ENCODE results near the gene STX10.
"Not testable (repeated sequence)": the region's sequence is repeated elsewhere in the genome, so short reads cannot be mapped to it uniquely, and the experiment has no call there.

Gene STX10, protein sequence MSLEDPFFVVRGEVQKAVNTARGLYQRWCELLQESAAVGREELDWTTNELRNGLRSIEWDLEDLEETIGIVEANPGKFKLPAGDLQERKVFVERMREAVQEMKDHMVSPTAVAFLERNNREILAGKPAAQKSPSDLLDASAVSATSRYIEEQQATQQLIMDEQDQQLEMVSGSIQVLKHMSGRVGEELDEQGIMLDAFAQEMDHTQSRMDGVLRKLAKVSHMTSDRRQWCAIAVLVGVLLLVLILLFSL

DNA sequence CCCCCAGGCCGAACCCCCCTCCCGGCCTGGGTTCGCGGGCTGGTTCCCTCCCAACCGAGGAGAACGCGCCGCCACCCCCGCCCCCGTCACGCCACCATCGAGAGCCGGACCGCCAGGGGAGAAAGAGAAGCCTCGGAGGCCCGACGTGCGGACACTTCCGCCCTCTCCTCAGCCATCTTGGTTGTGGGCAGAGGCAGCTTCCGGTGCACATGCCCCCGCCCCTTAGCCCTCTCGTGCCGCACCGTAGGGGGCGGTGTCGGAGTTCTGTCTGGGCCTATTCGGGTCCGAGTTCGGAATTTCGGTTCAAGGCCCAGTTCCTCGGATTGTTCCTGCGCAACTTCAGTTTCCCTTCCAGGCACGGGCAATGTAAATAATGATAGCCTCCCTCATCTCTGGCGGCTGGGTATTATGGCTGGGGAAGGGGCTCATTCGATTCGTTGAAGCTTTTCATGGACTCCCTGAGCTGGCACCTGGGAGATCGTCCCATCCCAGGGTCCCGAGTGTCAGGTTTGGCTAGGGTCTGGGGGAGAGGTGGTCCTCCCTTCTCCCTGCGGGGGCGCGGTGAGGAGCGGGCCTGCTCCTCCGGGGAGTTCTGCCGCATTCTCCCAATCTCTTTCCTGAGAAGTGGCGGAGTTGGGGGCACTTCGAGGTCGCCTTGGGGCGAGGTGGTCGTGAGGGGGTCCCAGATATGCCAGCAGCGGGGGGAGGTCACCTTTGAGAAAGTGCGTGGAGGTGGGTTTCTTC is at the start of gene STX10, which contains the start of gene IER2:
TSS of gene STX10 (minus strand) at position 189 of the 744 bp plus-strand sequence. CDS start 202 bp downstream, outside the sequence.
TSS of gene IER2 (plus strand) at position 225 of the 744 bp plus-strand sequence. CDS start 2,776 bp downstream, outside the sequence.
- peak; percentile 89 for DNase-seq

GRCh38 chr19:13198634-13199033 is 48.5 kb upstream of the STX10 start:
- no peak for DNase-seq

GRCh38 chr19:13195678-13196077 is 45.5 kb upstream of the STX10 start:
- no peak for DNase-seq

GRCh38 chr19:13190781-13191540 is 40.8 kb upstream of the STX10 start:
- no peak for DNase-seq

- no peak for DNase-seq
Measured at GRCh38 chr19:13189600-13189999, 39.4 kb upstream of the STX10 start.

- DNase-seq: no peak
Measured at GRCh38 chr19:13187419-13187818, 37.2 kb upstream of the STX10 start.

DNA sequence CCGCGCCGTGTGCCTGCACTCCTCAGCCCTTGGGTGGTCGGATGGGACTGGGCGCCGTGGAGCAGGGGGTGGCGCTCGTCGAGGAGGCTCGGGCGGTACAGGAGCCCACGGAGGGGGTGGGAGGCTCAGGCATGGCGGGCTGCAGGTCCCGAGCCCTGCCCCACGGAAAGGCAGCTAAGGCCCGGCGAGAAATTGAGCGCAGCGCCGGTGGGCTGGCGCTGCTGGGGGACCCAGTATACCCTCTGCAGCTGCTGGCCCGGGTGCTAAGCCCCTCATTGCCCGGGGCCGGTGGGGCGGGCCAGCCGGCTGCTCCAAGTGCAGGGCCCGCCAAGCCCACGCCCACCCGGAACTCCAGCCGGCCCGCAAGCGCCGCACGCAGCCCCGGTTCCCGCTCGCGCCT is 36.5 kb upstream of the STX10 start:
- DNase-seq: not testable (repeated sequence)

DNA sequence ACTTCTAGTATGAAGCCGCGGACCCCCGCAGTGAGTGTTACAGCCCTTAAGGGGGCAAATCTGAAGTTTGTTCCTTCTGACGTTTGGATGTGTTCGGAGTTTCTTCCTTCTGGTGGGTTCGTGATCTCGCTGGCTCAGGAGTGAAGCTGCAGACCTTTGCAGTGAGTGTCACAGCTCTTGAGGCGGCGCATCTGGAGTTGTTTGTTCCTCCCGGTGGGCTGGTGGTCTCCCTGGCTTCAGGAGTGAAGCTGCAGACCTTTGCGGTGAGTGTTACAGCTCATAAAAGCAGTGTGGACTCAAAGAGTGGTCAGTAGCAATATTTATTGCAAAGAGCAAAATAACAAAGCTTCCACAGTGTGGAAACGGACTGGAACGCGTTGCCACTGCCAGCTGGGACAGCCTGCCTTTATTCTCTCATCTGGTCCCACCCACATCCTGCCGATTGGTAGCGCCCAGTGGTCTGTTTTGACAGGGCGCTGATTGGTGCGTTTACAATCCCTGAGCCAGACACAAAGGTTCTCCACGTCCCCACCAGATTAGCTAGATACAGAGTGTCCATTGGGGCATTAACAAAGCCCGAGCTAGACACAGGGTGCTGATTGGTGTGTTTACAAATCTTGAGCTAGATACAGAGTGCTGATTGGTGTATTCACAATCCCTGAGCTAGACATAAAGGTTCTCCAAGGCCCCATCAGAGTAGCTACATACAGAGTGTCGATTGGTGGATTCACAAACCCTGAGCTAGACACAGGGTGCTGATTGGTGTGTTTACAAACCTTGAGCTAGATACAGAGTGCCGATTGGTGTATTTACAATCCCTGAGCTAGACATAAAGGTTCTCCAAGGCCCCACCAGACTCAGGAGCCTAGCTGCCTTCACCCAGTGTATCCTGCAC is 35.8 kb upstream of the STX10 start:
- not testable (repeated sequence) for DNase-seq

DNA sequence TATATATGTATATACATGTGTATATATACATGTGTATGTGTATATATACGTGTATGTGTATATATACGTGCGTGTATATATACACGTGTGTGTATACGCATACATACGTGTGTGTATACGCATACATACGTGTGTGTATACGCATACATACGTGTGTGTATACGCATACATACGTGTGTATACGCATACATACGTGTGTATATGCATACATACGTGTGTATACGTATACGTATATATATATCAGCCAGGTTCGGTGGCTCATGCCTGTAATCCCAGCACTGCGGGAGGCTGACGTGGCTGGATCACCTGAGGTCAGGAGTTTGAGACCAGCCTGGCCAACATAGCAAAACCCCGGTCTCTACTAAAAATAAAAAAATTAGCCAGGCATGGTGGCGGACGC is 34.8 kb upstream of the STX10 start:
- not testable (repeated sequence) for DNase-seq

DNA sequence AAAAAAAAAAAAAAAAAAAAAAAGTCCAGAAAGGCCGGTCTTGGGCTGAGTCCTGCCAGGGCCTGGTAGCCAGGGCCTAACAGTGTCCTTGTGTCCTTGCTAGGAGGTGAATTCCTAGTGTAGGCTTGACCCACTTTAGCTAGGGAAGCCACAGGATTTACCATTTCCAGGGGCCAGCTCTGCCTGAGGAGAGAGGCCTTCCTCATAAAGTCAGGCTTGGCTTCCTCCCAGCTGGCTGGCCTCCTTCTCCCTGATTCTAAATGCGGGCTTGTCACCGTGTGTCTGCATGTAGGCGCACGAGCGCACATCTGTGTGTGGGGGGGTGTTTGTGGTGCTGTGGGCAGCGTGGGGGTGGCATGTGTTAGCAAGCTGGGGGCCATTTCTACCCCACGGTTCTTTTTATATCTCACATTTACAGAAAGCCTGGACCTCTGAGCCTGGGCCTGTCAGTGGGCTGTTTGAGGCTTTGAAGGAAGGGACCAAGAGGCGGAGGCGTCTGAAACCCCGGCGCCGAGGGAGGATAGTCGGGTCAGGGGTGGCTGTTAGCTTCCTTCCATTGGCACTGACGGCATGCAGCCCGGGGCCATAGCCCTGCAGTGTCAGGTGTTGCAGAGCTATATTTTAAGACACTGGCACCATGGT is 31.7 kb upstream of the STX10 start:
- DNase-seq: no peak

DNA sequence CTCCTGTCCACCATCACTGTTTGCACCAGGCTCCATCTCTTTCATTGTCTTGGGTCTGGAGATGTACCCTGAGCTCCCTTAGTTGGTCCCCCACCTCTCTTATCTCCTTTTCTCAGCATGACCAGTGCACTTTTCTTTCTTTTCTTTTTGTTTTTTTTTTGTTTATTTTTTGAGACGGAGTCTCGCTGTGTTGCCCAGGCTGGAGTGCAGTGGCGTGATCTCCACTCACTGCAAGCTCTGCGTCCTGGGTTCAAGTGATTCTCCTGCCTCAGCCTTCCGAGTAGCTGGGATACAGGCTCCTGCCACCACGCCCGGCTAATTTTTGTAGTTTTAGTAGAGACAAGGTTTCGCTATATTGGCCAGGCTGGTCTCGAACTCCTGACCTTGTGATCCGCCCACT is 28.1 kb upstream of the STX10 start:
- not testable (repeated sequence) for DNase-seq

DNA sequence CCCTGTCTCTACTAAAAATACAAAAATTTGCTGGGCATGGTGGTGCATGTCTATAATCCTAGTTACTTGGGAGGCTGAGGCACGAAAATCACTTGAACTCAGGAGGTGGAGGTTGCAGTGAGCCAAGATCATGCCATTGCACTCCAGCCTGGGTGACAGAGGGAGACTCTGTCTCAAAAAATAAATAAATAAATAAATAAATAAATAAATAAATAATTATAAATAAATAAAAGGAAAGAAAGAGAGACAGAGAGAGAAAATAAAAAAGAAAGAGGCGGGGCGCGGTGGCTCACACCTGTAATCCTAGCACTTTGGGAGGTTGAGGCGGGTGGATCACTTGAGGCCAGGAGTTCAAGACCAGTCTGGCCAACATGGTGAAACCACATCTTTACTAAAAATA is 27.4 kb upstream of the STX10 start:
- not testable (repeated sequence) for DNase-seq

DNA sequence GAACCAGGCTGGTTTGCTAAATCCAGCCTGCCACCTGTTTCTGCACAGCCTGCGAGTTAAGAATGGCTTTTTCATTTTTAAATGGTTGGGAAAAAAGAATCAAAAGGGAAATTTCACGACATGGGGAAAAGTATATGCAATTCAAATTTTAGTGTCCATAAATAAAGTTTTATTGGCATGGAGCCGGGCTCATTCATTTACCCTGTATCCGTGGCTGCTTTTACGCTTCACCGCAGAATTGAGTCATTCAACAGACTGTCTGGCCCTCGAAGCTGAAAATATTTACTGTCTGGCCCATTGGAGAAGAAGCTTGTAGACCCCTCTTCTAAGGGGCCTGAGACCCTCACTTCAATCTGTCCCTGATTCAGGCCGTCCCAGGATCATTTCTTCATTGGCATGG is 26.2 kb upstream of the STX10 start:
- no peak for DNase-seq

DNA sequence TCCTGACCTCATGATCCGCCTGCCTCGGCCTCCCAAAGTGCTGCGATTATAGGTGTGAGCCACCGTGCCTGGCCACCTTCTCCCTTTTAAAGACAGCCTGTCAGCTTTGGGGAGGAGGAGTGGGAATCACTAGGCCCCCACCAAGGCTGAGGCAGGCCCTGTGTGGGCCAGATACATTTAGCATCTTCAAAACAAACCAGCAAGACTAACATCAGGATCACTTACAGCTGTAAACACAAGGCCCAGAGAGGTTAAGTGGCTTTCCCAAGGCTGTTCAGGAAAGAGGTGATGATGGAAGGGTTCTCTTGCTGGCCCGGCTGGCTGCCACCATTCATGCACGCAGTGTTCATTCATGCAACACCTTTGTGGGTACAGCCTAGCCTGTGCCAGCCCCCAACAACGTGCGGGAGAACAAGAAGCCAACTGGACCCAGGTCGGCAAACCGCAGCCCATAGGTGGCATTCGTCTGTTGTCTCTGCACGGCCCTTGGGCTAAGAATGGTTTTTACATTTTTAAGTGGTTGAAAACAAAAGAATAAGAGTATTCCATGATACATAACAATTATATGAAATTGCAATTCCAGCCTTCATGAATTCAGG is 23.1 kb upstream of the STX10 start:
- no peak for DNase-seq

DNA sequence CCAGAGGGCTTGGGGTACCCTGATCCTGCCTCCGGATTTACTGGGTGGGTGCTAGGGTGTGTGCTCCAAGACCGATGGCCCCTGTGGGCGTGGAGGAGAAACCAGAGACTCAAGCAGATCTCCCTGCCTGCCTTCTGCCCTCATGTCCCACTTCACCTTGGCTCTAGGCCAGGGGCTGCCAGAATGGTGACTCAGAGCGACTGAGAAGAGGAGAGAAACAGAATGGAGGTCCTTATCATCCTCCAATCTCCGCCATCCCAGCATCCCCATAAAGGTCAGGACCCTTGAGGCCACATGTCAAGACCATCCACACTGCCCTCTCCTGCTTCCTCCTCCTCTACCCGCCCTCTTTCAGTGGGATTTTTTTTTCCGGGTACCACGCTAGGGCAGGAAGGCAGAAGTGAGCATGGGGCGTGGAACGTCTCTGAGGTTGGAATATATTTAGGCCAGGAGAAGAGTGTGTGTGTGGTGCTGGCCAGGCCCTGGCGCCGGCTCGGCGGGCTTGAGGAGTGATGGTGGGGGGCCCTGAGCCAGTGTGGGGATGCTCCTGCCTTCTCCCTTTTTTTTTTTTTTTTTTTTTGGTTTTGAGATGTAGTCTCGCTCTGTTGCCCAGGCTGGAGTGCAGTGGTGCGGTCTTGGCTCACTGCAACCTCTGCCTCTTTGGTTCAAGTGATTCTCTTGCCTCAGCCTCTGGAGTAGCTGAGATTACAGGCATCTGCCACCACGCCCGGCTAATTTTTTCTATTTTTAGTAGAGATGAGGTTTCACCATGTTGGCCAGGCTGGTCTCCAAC is 22.4 kb upstream of the STX10 start:
- no peak for DNase-seq

GRCh38 chr19:13171146-13171545 is 21.0 kb upstream of the STX10 start:
- no peak for DNase-seq

DNA sequence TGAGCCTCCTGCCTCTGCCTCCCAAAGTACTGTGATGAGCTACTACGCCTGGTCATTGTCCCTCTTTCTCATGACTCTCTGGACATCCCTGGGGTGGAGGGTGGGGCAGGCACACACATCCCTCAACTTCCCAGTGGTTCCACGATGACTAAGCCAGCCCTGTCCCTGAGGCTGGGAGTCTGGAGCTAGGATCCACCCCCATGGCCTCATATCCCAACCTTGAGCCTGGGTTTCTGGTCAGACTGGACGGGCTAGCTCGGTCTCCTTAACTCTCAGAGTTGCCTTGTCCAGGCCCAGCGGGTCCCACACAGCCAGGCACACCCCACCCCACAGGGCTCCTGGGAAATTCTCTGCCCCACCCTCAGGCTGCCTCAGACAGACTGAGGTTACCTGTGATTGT is 19.6 kb upstream of the STX10 start:
- no peak for DNase-seq

GRCh38 chr19:13166151-13166550 is 16.0 kb upstream of the STX10 start:
- DNase-seq: not testable (repeated sequence)

GRCh38 chr19:13165162-13165997 is 15.2 kb upstream of the STX10 start:
- peak; percentile 19 for DNase-seq
